SKM-1 treated with dmso at 0.1 percent for 144 hours (cell line): ENCODE measurements around the gene NCKAP5.

Experiments
- DNase-seq: peaks from one replicate; lab custom pipeline; 2025; ENCODE audit not compliant: unreplicated experiment; lab: John Stamatoyannopoulos, UW

Gene NCKAP5

GRCh38 chr2:132751836-132752235 lies 816.4 kb downstream of the NCKAP5 start:
- no peak for DNase-seq

DNA sequence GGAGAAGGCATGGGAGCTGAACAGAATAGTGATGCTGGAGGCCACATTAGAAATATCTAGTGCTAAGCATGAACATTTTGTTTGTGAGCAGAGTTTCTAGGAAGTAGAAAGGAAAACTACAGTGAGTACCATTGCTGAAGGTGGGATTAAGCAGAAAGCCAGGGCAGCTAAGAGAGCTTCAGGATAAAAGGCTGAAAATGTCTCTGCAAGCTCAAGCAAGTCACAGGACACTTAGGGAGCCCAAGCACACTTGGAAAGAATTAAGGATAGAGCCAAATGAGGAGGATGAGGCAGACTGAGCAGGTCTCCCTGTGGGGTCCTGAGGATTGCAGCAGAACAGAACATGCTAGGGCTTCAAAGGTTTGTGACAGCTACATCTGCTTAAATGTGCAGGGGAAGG lies 817.7 kb downstream of the NCKAP5 start:
- DNase-seq, result no peak

- DNase-seq, result no peak
These were observed 821.2 kb downstream of the NCKAP5 start for GRCh38 chr2:132747046-132747445.

DNA sequence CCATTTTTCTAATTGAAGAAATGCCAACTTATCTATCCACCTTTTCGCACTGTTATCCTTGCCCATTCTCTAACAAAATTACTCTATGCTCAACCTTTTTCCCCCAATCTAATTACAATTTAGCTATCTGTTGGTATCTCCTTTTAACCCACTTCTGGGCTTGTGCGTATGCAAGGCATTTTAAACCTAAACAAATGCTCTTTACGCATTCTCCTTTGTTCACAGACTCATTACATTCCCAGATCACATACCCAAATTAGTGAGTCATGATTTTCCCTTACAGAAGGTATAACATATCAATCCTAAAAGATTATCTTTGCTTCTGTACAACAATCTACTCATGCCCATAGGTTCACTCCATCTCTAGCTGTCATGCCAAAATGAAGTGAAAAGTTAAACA lies 826.5 kb downstream of the NCKAP5 start:
- no peak for DNase-seq

DNA sequence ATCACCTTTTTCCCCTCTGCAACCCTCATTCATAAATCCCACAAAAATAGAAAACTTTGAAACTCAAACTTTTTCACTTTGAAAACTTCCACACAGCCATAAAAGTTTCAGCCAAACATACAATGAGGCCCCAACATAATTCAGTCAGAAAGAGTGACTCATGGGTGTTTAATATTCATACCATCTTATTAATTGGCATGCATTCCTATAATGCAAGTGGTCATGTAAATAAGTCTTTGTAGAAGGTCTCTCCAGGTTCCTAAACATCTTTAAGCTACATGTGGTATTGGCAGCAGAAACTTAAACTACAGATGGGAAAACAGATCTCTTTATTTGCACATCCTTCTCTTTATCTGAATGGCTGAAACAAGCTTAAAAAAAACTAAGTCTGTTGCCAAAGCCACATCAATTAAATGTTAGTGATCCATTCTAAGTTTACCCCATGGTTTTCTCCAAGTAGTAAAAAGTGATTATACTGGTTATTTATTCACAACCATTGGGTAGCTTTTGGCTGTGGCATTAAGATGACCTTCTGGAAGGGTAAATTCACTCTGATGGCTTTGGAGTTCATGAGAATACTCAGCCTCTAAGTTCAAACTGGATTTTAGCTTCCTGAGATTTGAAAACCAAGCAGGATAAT lies 828.1 kb downstream of the NCKAP5 start:
- DNase-seq, result no peak

DNA sequence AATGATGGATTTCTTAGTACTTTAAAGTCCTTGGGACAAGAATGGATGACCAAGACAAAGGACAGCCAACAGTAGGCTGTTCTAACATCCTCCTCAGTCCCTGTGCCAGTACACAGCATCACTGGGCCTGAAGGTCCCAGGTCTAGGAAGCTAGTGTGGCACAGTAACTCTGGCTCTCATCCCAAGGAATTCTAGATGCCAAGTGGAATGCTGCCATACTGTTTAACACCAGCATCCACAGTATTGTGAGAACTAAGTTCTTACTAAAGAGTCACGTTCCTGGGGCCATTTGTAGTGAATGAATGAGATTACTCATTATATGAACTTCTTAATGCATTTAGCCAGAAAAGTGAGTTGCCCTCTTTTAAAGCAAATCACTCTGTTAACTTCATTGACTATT lies 830.0 kb downstream of the NCKAP5 start:
- DNase-seq, result no peak

DNA sequence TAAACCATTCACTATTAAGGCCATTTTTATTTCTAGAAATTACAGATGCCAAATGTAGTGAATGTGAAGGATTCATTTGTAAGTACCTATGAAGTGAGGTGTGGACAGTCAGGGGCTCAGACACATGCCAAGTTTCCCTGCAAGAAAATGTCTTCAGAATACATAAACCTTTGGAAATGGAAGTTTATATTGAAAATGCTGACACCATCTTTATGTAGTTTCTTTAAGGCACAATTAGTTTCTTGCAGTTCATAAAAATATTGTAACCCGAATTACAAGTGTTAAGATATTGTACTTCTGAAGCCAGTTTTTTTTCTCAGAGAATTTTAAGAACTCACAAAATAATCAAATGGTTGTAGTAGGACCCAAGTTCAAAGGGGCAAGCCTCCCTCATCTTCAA lies 832.2 kb downstream of the NCKAP5 start:
- DNase-seq, result no peak

DNA sequence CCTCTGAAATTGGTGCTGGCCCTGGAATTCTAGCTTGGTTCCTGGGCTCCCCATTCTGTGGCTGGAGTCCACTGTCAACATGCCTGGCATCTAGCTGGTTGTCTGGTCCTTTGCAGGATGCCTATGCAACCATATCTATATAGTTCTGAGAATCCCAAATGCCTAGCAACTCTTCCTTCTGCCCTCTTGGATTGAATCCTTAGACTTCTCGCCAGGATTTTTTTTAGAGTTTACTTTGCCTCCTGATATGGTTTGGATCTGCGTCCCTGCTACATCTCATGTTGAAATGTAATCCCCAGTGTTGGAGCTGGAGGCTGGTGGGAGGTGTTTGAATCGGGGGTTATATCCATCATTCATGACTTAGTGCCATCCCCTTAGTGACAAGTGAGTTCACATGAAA lies 833.3 kb downstream of the NCKAP5 start:
- no peak for DNase-seq

- DNase-seq, result no peak
These were observed 835.2 kb downstream of the NCKAP5 start for GRCh38 chr2:132733094-132733493.

DNA sequence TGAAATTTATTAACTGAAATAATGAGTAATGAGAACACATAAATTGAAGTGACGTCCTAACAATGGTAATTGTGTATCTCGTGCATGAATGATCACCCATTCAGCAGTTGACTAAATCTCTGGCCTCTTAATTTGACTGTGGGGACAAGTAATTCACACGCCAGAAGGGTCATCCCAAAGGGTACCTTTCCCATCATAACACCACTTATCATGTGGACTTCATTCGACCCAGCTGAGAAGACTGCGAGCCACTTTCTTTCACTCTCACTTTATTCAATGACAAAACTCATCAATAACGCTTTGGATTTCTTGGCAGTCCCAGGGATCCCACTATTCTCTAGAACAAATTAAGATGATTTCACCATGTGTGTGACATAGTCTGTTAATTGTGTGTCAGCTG lies 835.6 kb downstream of the NCKAP5 start:
- no peak for DNase-seq

DNA sequence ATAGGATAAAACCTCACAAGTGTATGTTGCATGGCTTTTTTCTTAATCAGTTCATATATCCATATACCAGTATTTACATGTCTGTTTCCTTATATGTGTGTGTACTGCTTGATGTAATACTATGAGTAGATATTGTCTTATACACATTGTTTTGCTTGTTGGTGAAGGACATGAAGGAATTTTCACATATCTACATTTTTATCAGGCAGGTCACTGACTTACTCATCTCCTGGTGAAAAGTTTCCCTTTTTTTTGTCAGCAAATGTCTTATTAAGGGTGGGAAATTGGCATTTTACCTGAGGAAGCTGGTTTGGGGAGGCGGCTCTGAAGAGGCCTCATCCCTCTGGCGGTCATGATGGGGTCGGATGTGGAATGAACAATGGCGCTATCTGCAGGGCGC lies 836.8 kb downstream of the NCKAP5 start:
- no peak for DNase-seq

- no peak for DNase-seq
These were observed 837.7 kb downstream of the NCKAP5 start for GRCh38 chr2:132730611-132731010.

DNA sequence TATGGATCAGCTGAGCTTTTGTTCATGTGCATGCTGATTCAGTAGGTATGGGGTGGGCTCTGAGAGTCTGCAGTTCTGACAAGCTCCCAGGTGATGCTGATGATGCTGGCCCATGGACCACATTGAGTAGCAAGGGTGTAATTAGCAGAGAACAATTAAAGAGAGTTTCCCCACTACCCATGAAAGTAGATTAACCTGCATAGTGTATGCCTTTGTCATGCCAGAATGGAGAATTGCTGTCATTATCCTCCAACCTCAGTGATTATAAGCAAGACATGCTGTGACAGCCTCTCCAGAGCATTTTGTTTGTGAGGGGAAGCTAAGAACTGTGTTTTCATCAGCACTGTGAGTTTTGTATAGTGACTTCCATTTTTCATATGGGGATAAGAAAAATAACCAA lies 838.7 kb downstream of the NCKAP5 start:
- no peak for DNase-seq

DNA sequence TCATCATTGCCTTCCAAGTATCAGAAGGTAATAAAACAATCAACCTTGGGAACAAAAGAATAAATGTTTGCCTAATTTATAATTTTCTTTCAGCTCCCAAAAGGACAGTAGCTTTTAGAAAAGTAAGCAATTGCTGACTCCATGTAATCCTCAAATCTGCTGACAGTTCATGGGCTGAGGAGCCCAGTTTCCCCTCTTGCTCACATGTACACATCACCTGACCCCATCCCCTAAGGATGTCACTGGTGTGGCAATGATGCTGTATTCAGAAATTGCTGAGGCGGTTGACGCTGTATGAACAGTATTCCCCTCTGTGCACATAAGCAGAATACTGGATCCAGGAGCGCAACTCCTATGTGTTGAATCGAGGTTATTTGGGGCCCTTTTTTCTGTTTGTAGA lies 842.1 kb downstream of the NCKAP5 start:
- DNase-seq, result no peak

DNA sequence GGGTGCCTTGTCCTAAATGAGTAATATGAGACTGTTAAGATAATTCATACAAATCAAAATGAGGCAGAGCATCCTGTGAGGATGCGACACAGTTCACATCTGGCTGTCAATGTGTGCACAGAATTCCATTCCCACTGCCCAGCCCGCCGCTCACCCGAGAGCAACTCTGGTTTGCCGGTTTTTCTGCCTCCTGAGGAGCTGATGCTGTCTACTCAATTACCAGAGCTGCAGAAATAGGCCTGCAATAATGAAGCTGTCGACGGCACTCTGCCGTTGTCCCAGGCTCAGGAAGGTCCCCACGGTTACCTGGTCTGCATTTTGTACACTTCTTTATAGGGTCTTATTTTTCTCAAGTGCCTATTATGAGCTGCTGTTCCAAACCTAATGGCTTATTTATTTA lies 842.5 kb downstream of the NCKAP5 start:
- no peak for DNase-seq

DNA sequence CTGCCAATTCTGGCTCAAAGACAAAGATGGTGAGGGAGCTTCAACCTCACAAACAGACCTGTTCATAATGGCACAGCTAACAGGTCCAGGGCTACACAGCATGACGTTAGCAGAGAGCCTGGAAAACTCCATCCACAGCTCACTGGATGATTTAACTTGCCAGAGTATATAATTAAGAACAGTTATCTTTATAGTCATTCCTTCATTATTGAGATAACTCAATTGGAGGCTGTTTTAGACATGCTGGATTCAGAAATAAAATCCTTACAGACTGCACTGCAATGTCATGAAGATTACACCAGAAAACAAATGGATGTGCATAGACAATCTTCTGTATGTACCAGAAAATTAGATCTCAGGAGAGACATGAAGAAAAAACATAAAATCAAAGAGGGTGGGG lies 843.1 kb downstream of the NCKAP5 start:
- DNase-seq, result no peak

DNA sequence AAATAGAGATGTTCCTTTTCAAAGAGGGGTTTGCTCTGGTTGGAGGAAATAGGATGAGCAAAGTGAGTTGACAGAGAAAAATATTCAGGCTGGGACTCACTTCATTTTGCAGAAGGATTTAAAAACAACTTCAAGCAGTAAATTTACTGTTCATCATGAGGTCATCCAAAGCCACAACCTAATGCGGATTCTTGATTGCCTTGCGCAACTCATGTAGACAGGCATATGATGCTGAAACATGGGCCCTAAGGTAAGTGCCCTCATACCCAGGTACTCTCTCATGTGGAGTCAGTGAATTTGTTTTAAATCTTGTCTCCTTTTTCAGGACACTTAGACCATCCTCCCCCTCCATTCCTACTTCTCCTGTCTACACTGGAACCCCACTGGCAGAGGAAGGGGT lies 846.3 kb downstream of the NCKAP5 start:
- DNase-seq, result no peak

DNA sequence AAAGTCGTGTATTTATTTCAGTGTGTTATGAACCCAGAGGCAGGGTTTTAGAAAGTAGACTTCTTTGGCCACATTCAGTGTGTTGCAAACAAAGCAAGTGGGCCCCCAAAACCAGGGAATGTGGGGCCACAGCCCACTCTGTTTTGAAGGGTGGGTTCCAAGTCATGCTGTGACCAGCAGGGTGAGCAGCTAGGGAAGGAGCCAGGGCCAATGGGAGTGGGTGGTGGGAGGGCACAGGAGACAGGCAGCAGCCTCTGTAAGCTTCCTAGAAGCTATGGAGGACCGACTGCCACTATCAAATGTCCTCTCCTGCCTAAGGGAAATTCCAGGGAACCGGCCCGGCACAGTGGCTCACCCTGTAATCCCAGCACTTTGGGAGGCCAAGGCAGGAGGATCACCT lies 847.9 kb downstream of the NCKAP5 start:
- no peak for DNase-seq

GRCh38 chr2:132719480-132719879 lies 848.8 kb downstream of the NCKAP5 start:
- no peak for DNase-seq

- DNase-seq, result no peak
These were observed 851.3 kb downstream of the NCKAP5 start for GRCh38 chr2:132716954-132717353.

DNA sequence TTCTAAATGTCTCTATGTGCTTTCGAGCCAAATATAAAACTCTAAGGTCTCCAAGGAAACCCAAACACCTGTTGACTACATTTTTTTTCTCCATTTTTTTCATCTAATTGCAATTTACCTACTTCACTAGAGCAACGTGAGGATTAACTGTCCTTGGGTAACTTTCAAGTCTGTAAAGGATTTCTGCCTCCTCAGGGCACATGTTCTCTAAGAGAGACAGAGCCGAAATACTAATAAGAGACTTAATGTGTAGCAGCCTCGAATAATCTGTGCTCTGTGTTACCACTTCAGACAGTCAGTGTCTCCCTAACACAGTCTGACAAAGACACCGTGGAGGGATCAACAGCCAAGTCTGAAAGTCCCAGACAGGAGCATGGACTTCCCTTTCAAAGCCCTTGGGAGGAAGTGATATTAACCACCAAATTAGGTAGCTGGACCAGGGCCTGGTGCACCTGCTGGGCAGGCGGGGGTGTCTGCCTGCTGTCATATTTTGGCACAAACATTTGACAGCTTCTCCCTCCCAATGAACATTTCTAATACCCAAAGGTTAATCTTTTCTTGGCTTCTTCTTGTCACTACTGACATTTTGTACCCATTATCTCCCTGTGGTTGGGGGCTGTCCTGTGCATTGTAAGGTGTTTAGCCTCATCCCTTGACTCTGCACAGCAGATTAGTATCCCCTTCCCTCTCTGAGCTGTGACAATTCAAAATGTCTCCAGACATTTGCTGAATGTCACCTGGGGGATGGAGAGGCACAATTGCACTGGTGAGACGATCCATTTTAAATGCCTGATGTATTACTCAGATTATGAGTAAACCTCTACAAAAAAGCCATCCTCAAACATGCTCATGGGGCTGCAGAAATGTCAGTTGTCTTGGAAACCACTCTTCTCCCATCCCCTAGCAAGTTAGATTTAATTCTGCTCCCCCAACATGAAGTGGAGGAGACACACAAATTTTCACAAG lies 852.6 kb downstream of the NCKAP5 start:
- no peak for DNase-seq

GRCh38 chr2:132703396-132703795 lies 864.9 kb downstream of the NCKAP5 start:
- DNase-seq, result no peak

DNA sequence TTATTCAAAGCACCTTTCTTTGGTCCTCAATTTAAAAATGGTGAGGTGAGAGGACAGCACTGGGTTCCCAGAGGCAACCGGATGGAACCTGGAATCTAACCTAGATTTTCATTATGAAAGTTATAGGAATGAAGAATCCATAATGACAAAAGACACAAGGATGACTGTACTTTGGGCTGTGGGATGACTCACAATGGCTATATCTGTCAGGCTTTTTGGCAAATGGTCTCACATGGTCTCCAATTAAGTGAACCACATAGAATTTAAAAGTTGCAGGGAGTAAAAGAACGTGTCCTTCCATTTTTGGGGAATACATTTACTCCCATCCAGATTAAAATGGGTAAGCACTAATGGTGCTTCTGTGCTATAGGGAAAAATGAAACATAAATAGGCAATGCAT lies 866.5 kb downstream of the NCKAP5 start:
- DNase-seq, result no peak
